Left ventricle myocardium superior (tissue), 1 donor: ENCODE measurements around the gene EIF2S3. TPM values are rescaled to one million over a fixed set of nuclear protein-coding genes. Genes with fewer than 3 reads are reported as not detected.
"Not testable (repeated sequence)": the region's sequence is repeated elsewhere in the genome, so short reads cannot be mapped to it uniquely, and the experiment has no call there.

Experiments
- ATAC-seq: fragments of 200-7000 bp; cut with Tn5 transposase; one replicate; pipeline ENCODE4 v1.9.1; 2020; ENCODE audit warnings: mild to moderate bottlenecking, moderate library complexity
- DNase-seq: peaks from one replicate; pipeline ENCODE4 v3.0.0-alpha.2; 2020
- intact Hi-C: fragments of 100-400 bp; cut with micrococcal nuclease; formaldehyde crosslinking; loops from one replicate; pipeline ENCODE4 v1.11.0; 2022
- total RNA-seq: library from RNA; stranded (reverse); fragmentation: NEBNext Ultra II Directional; extraction: Animal tissue kit (Norgen Biotek cat#: 25700); gene quantifications from one replicate; pipeline ENCODE4 v1.2.1, GENCODE V29; 2021
- donor health status: DM: no; HTN: yes; CAD: no; lungs with severe emphysema.

Gene EIF2S3
- total RNA-seq, 1 donor from 2014 or later = 76.8 TPM

DNA sequence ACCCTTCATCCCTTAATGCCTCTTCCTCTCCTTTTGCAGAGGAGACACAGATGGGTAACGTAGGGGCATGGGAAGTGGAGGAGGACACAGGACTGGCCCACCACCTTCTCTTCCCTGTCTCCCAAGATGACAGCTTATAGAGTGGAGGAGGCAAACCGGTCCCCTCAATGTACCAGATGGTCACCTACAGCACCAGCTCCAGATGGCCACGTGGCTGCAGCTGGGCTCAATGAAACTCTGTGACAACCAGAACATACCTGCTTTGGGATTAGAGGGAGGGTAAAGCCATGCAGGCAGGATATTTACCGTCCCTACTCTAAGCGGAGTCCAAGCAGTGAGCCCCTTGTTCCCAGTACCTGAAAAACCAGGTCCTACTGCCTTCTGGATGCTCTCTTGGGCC, 20.3 kb upstream of the EIF2S3 start:
- no peak for ATAC-seq
- no peak for DNase-seq
- intact Hi-C loops = no loop called here

DNA sequence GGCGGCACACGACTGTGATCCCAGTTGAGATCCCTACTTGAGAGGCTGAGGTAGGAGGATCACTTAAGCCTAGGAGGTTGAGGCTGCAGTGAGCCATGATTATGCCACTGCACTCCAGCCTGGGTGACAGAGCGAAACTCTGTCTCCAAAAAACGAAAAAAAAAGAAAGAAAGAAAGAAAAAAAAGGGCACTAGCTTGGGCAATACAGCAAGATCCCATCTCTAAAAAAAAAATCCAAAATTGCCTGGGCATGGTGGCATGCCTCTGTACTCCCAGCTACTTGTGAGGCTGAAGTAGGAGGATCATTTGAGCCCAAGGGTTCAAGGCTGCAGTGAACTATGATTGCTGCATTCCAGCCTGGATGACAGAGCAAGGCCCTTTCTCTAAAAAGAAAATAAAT, 17.0 kb upstream of the EIF2S3 start:
- ATAC-seq = no peak
- no peak for DNase-seq
- intact Hi-C loops = no loop called here

DNA sequence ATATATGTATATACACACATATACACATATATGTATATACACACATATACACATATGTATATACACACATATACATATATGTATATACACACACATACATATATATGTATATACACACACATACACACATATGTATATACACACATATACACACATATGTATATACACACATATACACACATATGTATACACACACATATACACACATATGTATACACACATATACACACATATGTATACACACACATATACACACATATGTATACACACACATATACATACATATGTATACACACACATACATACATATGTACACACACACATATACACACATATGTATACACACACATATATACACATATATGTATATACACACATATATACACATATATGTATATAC, 8.7 kb upstream of the EIF2S3 start:
- ATAC-seq, intact Hi-C loops, DNase-seq: not testable (repeated sequence)

DNA sequence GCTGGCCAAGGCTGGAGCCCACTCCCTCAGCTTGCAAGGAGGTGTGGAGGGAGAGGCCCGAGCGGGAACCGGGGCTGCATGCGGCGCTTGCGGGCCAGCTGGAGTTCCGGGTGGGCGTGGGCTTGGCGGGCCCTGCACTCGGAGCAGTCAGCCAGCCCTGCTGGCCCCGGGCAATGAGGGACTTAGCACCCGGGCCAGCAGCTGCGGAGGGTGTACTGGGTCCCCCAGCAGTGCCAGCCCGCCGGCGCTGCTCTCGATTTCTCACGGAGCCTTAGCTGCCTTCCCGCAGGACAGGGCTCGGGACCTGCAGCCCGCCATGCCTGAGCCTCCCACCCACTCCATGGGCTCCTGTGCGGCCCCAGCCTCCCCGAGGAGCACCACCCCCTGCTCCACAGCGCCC, 5.1 kb upstream of the EIF2S3 start:
- ATAC-seq, DNase-seq: not testable (repeated sequence)
- intact Hi-C loops = loop anchor here (10.0 kb wide), 1 partner anchor 145 kb away; the partner anchor contains the start of genes APOO and CXorf58

DNA sequence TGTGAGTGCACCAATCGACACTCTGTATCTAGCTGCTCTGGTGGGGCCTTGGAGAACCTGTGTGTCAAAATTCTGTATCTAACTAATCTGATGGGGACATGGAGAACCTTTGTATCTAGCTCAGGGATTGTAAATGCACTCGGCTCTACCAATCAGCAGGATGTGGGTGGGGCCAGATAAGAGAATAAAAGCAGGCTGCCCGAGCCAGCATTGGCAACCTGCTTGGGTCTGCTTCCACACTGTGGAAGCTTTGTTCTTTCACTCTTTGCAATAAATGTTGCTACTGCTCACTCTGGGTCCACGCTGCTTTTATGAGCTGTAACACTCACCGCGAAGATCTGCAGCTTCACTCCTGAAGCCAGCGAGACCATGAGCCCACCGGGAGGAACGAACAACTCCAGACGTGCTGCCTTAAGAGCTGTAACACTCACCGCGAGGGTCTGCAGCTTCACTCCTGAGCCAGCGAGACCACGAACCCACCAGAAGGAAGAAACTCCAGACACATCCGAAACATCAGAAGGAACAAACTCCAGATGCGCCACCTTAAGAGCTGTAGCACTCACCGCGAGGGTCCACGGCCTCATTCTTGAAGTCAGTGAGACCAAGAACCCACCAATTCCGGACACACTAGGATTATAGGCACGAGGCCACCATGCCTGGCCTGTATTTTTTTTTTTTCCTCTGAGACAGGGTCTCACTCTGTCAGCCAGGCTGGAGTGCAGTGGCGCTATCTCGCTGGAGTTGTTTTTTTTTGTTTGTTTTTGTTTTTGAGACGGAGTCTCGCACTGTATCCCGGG, 4.0 kb upstream of the EIF2S3 start:
- intact Hi-C loops = loop anchor here (10.0 kb wide), 1 partner anchor 146 kb away; the partner anchor contains the start of genes APOO and CXorf58
- not testable (repeated sequence) for ATAC-seq, DNase-seq

DNA sequence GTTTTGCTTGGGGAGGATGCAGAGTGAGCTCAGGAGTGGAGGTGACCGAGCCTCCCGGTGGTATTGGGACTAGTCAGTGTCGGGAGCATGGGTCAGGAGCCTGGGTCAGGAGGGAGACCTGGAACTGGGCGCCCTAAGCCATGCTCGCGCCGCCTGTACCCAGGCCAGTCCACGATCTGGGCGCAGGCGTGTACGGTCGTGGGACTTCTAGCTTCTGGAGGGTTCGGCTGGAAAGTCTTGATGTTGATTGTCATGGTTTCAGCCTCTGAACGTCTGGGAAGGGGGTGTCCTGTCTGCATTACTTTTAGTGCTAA, 244 bp downstream of the EIF2S3 start:
- no peak for DNase-seq
- peak; percentile 19 for ATAC-seq
- intact Hi-C loops = loop anchor here (10.0 kb wide), 1 partner anchor 150 kb away; the partner anchor contains the start of genes APOO and CXorf58

DNA sequence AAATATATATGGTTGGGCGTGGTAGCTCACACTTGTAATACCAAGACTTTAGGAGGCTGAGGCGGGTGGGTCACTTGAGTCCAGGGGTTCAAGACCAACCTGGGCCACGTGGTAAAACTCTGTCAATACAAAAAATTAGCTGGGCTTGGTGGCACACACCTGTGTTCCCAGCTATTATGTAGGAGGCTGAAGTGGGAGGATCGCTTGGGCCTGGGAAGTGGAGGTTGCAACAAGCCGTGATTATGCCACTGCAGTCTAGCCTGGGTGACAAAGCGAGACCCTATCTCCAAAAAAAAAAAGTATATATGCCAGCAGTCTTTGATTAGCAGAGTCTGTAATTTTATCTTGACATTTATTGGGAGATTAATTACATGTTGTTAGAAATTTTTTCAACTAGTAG, 8.7 kb downstream of the EIF2S3 start:
- ATAC-seq (no peak), DNase-seq (no peak)
- intact Hi-C loops = no loop called here

DNA sequence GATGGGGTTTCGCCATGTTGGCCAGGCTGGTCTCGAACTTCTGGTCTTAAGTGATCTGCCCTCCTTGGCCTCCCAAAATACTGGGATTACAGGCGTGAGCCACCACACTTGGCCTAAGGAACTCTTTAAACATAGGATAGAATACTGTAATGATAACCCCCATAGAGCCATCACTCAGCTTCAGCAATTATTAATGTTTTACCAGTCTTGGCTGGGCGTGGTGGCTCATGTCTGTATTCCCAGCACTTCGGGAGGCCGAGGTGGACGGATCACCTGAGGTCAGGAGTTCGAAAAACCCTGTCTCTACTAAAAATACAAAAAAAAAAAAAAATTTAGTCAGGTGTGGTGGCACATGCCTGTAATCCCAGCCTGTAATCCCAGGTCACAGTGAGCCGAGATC, 15.1 kb downstream of the EIF2S3 start:
- intact Hi-C loops = no loop called here
- ATAC-seq = no peak
- no peak for DNase-seq

DNA sequence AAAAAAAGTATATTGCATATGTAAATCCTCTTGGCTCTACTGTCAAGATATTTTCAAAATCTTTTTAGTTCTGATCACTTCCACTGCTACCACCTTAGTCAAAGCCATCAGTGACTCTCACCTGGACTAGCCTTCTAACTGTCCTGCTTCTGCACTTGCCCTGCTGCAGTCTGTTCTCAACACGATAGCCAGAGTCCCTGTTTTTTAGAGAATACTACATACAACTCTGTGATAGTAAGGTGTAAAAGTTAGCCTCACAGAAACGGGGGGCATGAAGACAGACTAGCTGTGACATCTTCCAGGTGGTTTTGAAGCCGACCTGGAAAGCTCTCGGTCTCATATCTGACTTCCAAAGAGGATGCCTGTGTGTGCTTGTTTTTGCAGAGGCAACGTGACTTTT, 24.7 kb downstream of the EIF2S3 start:
- ATAC-seq (no peak), DNase-seq (no peak)
- intact Hi-C loops = no loop called here

DNA sequence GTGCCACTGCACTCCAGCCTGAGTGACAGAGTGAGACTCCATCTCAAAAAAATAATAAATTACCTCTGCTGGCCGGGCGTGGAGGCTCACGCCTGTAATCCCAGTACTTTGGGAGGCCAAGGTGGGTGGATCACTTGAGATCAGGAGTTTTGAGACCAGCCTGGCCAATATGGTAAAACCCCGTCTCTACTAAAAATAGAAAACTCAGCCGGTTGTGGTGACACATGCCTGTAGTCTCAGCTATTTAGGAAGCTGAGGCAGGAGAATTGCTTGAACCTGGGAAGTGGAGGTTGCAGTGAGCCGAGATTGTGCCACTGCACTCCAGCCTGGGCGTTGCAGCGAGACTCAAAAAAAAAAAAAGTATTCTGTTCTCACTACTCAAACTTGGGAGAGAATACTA, 25.5 kb downstream of the EIF2S3 start:
- not testable (repeated sequence) for ATAC-seq, DNase-seq
- intact Hi-C loops = loop anchor here (5.0 kb wide), 1 partner anchor 162 kb away; no protein-coding TSS in a partner anchor

DNA sequence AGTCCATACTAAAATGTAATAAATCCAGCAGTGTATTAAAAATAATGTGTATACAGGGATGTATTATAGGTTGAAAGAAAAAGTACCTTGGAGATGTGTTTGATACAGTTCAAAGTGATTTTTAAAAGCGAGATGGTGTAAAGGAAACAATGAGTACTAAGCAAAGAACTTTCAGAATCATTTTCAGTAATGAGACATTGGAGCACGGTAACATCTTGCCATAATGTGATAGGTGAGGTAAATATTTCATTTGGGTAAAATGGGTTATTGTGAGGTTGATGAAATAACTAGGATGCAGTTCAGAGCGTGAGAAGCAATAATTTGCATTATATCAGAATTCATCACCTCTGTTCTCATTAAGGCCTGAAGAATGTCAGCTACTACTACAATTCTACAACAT, 25.9 kb downstream of the EIF2S3 start:
- intact Hi-C loops = loop anchor here (5.0 kb wide), 1 partner anchor 162 kb away; no protein-coding TSS in a partner anchor
- no peak for ATAC-seq
- DNase-seq = no peak

DNA sequence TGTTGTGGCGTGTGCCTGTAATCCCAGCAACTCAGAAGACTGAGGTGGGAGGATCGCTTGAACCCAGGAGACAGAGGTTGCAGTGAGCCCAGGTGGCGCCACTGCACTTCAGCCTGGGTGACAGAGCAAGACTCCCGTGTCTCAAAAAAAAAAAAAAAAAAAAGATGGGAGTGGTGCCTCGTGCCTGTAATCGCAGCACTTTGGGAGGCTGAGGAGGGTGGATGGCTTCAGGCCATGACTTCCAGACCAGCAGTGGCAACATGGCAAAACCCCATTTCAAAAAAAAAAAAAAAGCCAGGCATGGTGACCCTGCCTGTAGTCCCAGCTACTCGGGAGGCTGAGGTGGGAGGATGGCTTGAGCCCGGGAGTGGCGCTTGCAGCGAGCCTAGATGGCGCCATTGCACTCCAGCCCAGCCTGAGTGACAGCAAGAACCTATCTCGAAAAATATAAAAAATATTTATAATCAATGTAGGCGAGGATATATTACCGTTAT, 27.0 kb downstream of the EIF2S3 start:
- ATAC-seq (peak; percentile 74), DNase-seq (peak; percentile 57)
- intact Hi-C loops = loop anchor here (5.0 kb wide), 1 partner anchor 161 kb away; no protein-coding TSS in a partner anchor

DNA sequence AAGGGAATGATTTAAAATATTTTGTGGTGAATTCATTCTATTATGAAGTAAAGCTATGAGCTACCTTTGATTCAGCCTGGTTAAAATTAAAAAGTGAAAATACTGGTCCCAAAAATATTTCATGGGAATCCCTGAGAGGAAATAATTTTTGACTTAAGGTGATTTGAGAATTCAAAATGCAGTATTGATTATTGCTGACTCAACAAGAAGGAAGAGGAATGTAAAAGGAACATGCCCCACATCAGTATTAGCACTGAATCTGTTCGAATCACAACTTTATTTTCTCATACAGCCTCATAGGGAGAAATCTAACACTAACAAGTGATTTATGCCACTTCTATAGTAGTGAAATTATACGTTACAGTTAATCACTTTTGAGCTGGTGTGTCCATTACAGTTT, 27.7 kb downstream of the EIF2S3 start:
- intact Hi-C loops = loop anchor here (5.0 kb wide), 1 partner anchor 160 kb away; no protein-coding TSS in a partner anchor
- no peak for ATAC-seq
- DNase-seq = no peak

DNA sequence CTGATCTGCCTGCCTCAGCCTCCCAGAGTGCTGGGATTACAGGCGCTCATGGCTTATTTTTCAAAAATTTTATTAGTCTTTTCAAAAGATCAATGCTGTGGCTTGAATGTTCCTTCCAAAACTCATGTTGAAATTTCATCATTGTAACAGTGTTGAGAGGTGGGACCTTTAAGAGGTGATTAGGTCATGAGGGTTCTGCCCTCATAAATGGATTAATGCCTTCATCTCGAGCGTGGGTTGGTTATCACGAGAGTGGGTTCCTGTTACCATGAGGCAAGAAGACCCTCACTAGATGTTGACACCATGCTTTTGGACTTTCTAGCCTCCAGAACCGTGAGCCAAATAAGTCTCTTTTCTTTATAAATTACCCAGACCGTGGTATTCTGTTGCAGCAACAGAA, 30.3 kb downstream of the EIF2S3 start:
- no peak for DNase-seq
- intact Hi-C loops = no loop called here
- no peak for ATAC-seq

DNA sequence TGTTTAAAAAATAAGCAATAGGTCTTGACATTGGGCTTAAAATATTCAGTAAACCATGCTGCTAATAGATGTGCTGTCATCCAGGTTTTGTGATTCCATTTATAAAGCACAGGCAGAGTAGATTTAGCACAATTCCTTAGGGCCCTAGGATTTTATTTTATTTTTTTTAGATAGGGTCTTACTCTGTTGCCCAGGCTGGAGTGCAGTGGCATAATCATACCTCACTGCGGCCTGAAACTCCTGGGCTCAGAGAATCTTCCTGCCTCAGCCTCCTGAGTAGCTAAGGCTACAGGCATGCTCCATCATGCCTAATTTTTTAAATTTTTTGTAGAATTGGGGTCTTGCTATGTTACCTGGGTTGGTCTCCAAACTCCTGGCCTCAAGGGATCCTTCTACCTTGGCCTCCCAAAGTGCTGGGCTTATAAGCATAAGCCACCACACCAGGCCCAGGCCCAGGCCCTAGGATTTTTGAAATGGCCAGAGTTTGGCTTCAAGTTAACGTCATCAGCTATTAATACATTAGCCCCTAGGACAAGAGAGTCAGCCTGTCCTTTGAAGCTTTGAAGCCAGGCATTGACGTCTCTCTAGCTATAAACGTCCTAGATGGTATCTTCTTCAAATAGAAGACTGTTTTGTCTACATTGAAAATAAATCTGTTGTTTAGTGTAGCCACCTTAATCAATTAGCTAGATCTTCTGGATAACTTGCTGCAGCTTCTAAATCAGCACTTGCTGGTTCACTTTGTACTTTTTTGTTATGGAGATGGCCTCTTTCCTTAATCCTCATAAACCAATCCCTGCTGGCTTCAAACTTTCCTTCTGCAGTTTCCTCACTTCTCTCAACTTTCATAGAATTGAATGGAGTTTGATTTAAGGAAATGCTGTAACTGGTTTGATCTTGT, 35.8 kb downstream of the EIF2S3 start:
- ATAC-seq (no peak), DNase-seq (no peak)
- intact Hi-C loops = no loop called here

DNA sequence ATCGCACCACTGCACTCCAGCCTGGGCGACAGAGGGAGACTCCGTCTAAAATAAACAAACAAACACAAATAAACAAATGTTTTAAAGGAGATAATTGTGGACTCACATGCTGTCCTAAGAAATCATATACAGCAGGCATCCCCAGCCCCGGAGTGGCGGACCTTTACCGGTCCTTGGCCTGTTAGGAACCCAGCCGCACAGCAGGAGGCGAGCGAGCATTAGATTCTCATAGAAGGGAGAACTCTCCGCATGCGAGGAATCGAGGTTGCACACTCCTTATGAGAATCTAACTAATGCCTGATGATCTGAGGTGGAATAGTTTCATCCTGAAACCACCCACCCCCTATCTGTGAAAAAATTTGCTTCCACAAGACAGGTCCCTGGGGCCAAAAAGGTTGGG, 39.0 kb downstream of the EIF2S3 start:
- intact Hi-C loops = no loop called here
- ATAC-seq (no peak), DNase-seq (no peak)

DNA sequence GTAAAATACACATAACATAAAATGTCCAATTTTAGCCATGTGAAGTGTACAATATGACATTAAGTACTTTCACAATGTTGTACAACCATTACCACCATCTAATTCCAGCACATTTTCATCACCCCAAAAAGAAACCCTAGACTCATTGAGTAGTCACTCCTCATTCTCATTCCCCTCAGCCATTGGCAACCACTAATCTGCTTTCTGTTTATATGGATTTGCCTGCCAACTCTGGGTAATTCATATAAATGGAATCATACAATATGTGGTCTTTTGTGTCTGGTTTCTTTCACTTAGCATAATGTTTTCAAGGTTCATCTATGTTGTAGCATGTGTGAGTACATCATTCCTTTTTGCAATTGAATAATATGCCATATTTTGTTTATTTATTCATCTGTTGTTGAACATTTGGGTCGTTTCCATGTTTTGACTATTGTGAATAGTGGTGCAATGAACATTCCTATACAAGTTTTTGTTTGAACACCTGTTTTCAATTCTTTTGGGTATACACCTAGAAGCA, 43.0 kb downstream of the EIF2S3 start:
- DNase-seq (no peak), ATAC-seq (no peak)
- intact Hi-C loops = no loop called here

DNA sequence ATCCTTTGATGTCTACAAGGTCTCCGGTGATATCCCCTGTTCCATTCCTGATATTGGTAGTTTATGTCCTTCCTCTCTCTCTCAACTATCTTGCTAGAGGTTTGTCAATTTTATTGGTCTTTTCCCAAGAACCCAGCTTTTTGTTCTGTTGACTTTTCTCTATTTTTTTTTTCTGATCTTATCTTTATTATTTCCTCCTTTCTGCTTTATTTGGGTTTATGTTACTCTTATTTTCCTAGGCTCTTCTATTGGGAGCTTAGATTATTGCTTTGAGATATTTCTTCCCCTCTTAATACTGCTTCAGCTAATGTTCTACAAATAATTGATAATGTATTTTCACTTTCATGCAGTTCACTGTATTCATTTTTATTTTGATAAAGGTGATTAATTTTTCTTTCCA, 44.2 kb downstream of the EIF2S3 start:
- intact Hi-C loops = no loop called here
- no peak for DNase-seq
- no peak for ATAC-seq

DNA sequence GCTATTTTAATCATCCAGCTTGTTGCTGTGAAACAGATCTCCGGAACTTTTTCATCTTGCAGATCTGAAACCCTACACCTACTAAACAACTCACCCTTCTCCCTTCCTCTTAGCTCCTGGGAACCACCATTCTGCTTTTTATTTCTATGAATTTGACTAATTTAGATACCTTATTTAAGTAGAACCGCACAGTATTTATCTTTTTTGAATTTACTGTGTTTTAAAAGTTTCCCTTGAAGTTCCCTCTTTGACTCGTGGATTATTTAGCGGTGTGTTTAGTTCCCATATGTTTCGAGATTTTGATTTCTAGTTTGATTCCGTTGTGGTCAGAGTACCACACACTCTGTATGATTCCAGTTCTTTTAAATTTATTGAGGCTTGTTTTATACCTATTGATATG, 44.6 kb downstream of the EIF2S3 start:
- intact Hi-C loops = no loop called here
- ATAC-seq (no peak), DNase-seq (no peak)

DNA sequence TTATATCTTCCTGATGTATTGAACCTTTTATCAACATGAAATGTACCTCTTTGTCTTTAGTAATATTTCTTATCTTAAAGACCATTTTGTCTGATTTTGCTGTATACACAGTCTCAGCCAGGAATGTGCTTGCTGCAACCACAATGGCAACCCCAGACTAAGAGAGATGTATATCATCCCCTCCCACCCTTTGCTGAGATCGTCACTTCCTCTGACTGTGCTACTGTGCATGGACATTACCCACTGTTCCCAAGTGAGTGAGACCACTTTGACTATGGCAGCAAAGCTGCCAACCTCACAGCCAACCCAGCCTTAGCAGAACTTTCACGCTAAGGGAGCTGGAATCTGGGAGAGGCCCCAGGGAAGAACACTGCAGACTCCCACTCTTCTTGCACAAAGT, 46.0 kb downstream of the EIF2S3 start:
- intact Hi-C loops = no loop called here

More for the DNA sequence above, 46.0 kb downstream of the EIF2S3 start:
- ATAC-seq (no peak), DNase-seq (no peak)
